Neural cell (in vitro differentiated cells): ENCODE data around the gene ALPI. TPM values are rescaled to one million over a fixed set of nuclear protein-coding genes. Genes with fewer than 3 reads are reported as not detected.

Source experiments
- H2AFZ ChIP-seq: fragments of 200-600, 300-800 bp; sonication (generic), shearing (Covaris generic); 2 replicates; pipeline ENCODE4 v1.6.0; 2014; ENCODE audit warnings: low read depth, mild to moderate bottlenecking, antibody characterized with exemption, low read length, moderate library complexity
- H3F3A ChIP-seq: fragments of 200-600 bp; shearing (Covaris generic); 2 replicates; pipeline ENCODE4 v1.6.1; 2016; ENCODE audit warnings: mild to moderate bottlenecking, moderate library complexity, mixed read lengths, antibody characterized with exemption, low read length; ENCODE audit not compliant: insufficient read depth, poor library complexity, severe bottlenecking
- H3K27ac ChIP-seq: fragments of 200-600, 300-800 bp; sonication (generic), shearing (Covaris generic); 2 replicates; pipeline ENCODE4 v1.5.1; 2014; ENCODE audit warnings: mild to moderate bottlenecking, low read length, moderate library complexity
- H3K27me3 ChIP-seq: fragments of 300-800, 200-600 bp; sonication (generic), shearing (Covaris generic); 2 replicates; pipeline ENCODE4 v1.6.0; 2014; ENCODE audit warnings: mild to moderate bottlenecking, low read depth, low read length, moderate library complexity; ENCODE audit not compliant: insufficient read depth
- H3K36me3 ChIP-seq: fragments of 300-800, 200-600 bp; sonication (generic), shearing (Covaris generic); 2 replicates; pipeline ENCODE4 v1.5.1; 2014; ENCODE audit warnings: mild to moderate bottlenecking, antibody characterized with exemption, low read length, moderate library complexity; ENCODE audit not compliant: insufficient read depth
- H3K4me2 ChIP-seq: fragments of 300-800, 200-600 bp; sonication (generic), shearing (Covaris generic); 2 replicates; pipeline ENCODE4 v1.6.0; 2014; ENCODE audit warnings: mild to moderate bottlenecking, low read length
- H3K4me3 ChIP-seq: fragments of 300-800, 200-600 bp; sonication (generic), shearing (Covaris generic); 2 replicates; pipeline ENCODE4 v1.5.1; 2014; ENCODE audit warnings: mild to moderate bottlenecking, low read length, moderate library complexity
- H3K79me2 ChIP-seq: fragments of 200-600 bp; shearing (Covaris generic); replicated peaks from 2 replicates; pipeline ENCODE4 v1.6.0; 2014; ENCODE audit warnings: mild to moderate bottlenecking, low read length, moderate library complexity; ENCODE audit not compliant: insufficient read depth
- H3K9ac ChIP-seq: fragments of 300-800, 200-600 bp; sonication (generic), shearing (Covaris generic); 2 replicates; pipeline ENCODE4 v1.6.1; 2016; ENCODE audit warnings: mild to moderate bottlenecking, low read length, mixed read lengths
- H3K9me2 ChIP-seq: fragments of 200-600 bp; shearing (Covaris generic); 2 replicates; pipeline ENCODE4 v1.6.1; 2016; ENCODE audit warnings: mild to moderate bottlenecking, low read length, mixed read lengths; ENCODE audit not compliant: insufficient read depth
- H3K9me3 ChIP-seq: fragments of 200-600, 300-800 bp; sonication (generic), shearing (Covaris generic); 2 replicates; pipeline ENCODE4 v1.6.1; 2016; ENCODE audit warnings: mild to moderate bottlenecking, mixed run types, low read length, moderate library complexity, mixed read lengths
- H4K20me1 ChIP-seq: fragments of 200-600 bp; shearing (Covaris generic); 2 replicates; pipeline ENCODE4 v1.6.1; 2016; ENCODE audit warnings: mild to moderate bottlenecking, mixed run types; ENCODE audit not compliant: insufficient read depth
- EP300 ChIP-seq: fragments of 450-650 bp; conservative IDR thresholded peaks from 2 replicates; pipeline ENCODE4 v1.6.1; 2014; ENCODE audit warnings: antibody characterized with exemption, mild to moderate bottlenecking, moderate library complexity; ENCODE audit not compliant: poor library complexity, severe bottlenecking
- EZH2 ChIP-seq: fragments of 200-600, 300-800 bp; shearing (Covaris generic), sonication (generic); IDR thresholded peaks from 2 replicates; pipeline ENCODE4 v1.6.1; 2014; ENCODE audit warnings: antibody characterized with exemption, low read length, borderline replicate concordance, mild to moderate bottlenecking; ENCODE audit not compliant: insufficient read depth, poor library complexity, severe bottlenecking
- MXI1 ChIP-seq: fragments of 450-650 bp; conservative IDR thresholded peaks from 2 replicates; pipeline ENCODE4 v1.6.1; 2014; ENCODE audit warnings: antibody characterized with exemption, mild to moderate bottlenecking; ENCODE audit not compliant: poor library complexity, severe bottlenecking
- POLR2AphosphoS5 ChIP-seq: IDR thresholded peaks from 2 replicates; pipeline ENCODE4 v1.6.1; 2012
- RAD21 ChIP-seq: fragments of 450-650 bp; conservative IDR thresholded peaks from 2 replicates; pipeline ENCODE4 v1.6.1; 2014; ENCODE audit warnings: antibody characterized with exemption, mild to moderate bottlenecking, moderate library complexity
- SMC3 ChIP-seq: fragments of 450-650 bp; conservative IDR thresholded peaks from 2 replicates; pipeline ENCODE4 v1.6.1; 2014; ENCODE audit warnings: antibody characterized with exemption, mild to moderate bottlenecking, moderate library complexity; ENCODE audit not compliant: poor library complexity
- TAF1 ChIP-seq: IDR thresholded peaks from 2 replicates; pipeline ENCODE4 v1.6.1; 2012; ENCODE audit warnings: low read depth
- polyA plus RNA-seq: library from polyadenylated mRNA; depleted of rRNA; stranded (reverse); fragments of >200 nt; gene quantifications from 2 replicates; pipeline ENCODE4 v1.2.3, GENCODE V29; 2014
- TF ChIP-seq, protein P1 (sequence below): fragments of 450-650 bp; IDR thresholded peaks from 2 replicates; pipeline ENCODE4 v1.5.1; 2014; ENCODE audit warnings: antibody characterized with exemption, mild to moderate bottlenecking, moderate library complexity; ENCODE audit not compliant: poor library complexity, severe bottlenecking
- TF ChIP-seq, protein P2 (sequence below): IDR thresholded peaks from 2 replicates; pipeline ENCODE4 v1.6.1; 2012; ENCODE audit warnings: borderline replicate concordance

The ALPI gene
- polyA plus RNA-seq, 1 donor from 2014 or later = not detected

DNA sequence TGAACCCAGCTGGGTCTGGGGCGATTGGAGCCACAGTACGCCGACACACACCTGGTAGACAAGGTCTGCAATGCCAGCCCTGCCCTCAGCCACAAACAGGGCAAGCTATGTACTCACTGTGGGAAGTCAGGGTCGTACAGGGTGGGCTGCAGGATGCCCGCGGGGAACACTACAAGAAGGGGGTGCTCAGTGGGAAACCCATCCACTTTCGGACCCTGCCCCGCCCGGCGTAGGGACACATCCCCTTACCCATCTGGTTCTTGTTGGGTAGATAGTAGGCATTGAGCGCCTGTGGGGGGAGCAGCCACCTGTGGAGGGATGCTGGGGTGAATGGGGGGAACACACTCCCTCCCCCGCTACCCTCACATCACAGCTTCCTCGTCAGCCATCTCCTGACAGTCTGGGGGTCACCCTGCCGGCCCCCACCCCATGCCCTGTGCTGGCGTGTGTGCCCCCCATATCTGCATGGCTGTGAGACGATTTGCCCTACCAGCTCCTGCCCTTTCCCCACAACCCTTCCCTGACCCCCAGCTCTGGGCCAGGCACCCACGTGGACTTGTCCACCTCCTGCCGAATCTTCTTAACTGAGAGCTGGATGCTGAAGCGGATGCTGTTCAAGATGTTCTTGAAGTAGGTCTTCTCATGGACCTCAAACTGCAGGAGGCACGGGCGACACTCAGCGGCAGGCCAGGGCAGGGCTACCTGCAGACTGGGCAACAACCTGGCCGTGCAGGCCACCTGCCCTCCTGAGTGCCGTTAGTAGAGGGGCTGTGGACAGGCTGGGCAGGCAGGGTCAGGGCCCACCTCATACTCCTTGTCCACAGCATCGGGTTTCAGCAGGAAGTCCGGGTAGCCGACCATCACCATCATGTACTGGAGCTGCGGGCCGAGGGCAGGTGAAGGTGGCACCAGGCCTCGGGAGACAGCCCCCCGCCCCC, 26.6 kb downstream of the ALPI start:
- Histone ChIP-seq H3F3A (no peaks in the 10 kb centered on the region), H3K4me3 (no peak overlapping the region), H3K79me2 (no peaks in the 10 kb centered on the region), H3K9ac (no peak overlapping the region), H3K27me3 (peaks cover 33% of the 10 kb centered on the region), H3K4me2 (no peak overlapping the region), H3K36me3 (no peaks in the 10 kb centered on the region), H2AFZ (no peak overlapping the region), H3K27ac (no peak overlapping the region), H4K20me1 (no peaks in the 10 kb centered on the region), H3K9me3 (no peaks in the 10 kb centered on the region), H3K9me2 (no peaks in the 10 kb centered on the region)
- TF ChIP-seq SMC3 = no peak
- no peak for TF ChIP-seq TAF1
- TF ChIP-seq EZH2 = no peak
- no peak for TF ChIP-seq EP300
- TF ChIP-seq, protein P1, sequence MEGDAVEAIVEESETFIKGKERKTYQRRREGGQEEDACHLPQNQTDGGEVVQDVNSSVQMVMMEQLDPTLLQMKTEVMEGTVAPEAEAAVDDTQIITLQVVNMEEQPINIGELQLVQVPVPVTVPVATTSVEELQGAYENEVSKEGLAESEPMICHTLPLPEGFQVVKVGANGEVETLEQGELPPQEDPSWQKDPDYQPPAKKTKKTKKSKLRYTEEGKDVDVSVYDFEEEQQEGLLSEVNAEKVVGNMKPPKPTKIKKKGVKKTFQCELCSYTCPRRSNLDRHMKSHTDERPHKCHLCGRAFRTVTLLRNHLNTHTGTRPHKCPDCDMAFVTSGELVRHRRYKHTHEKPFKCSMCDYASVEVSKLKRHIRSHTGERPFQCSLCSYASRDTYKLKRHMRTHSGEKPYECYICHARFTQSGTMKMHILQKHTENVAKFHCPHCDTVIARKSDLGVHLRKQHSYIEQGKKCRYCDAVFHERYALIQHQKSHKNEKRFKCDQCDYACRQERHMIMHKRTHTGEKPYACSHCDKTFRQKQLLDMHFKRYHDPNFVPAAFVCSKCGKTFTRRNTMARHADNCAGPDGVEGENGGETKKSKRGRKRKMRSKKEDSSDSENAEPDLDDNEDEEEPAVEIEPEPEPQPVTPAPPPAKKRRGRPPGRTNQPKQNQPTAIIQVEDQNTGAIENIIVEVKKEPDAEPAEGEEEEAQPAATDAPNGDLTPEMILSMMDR = no peak
- TF ChIP-seq, protein P2, sequence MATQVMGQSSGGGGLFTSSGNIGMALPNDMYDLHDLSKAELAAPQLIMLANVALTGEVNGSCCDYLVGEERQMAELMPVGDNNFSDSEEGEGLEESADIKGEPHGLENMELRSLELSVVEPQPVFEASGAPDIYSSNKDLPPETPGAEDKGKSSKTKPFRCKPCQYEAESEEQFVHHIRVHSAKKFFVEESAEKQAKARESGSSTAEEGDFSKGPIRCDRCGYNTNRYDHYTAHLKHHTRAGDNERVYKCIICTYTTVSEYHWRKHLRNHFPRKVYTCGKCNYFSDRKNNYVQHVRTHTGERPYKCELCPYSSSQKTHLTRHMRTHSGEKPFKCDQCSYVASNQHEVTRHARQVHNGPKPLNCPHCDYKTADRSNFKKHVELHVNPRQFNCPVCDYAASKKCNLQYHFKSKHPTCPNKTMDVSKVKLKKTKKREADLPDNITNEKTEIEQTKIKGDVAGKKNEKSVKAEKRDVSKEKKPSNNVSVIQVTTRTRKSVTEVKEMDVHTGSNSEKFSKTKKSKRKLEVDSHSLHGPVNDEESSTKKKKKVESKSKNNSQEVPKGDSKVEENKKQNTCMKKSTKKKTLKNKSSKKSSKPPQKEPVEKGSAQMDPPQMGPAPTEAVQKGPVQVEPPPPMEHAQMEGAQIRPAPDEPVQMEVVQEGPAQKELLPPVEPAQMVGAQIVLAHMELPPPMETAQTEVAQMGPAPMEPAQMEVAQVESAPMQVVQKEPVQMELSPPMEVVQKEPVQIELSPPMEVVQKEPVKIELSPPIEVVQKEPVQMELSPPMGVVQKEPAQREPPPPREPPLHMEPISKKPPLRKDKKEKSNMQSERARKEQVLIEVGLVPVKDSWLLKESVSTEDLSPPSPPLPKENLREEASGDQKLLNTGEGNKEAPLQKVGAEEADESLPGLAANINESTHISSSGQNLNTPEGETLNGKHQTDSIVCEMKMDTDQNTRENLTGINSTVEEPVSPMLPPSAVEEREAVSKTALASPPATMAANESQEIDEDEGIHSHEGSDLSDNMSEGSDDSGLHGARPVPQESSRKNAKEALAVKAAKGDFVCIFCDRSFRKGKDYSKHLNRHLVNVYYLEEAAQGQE = no peak
- no peak for TF ChIP-seq POLR2AphosphoS5
- TF ChIP-seq RAD21 = no peak
- TF ChIP-seq MXI1 = no peak

- no peaks in the 10 kb centered on the region for H3K36me3 ChIP-seq
- no peaks in the 10 kb centered on the region for H3F3A ChIP-seq
- TF ChIP-seq EP300 (no peak), RAD21 (no peak), MXI1 (no peak), EZH2 (no peak)
- peaks cover 40% of the 10 kb centered on the region for H3K27me3 ChIP-seq
- H3K9me3 ChIP-seq = no peaks in the 10 kb centered on the region
- H3K4me3 ChIP-seq = no peak overlapping the region
- H4K20me1 ChIP-seq = no peaks in the 10 kb centered on the region
- H3K79me2 ChIP-seq = no peaks in the 10 kb centered on the region
- H2AFZ ChIP-seq = no peak overlapping the region
- H3K9ac ChIP-seq = no peak overlapping the region
- H3K27ac ChIP-seq = no peak overlapping the region
- no peaks in the 10 kb centered on the region for H3K9me2 ChIP-seq
- no peak overlapping the region for H3K4me2 ChIP-seq
These were observed 27.5 kb downstream of the ALPI start for GRCh38 chr2:232483311-232483922.
